ENCODE results near the gene SPATA6.

Gene SPATA6

DNA sequence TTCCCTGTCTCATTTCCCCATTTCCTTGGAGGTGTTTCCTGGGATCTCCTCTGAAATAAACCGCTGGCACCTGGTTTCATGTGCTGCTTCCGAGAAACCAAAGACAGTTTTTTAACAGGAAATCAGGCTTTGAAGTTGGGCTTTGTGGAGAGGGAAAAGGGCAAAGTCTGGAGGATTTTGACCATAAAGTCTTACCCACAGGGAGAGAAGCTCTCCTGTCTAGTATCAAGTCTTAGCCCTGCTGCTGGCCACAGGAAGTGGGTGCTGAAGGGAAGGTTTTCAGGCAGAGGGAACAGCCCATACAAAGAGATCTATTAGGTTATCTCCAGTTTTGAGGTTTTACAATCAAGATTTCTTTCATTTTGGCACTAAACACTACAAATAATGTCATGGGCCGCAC, 220.2 kb downstream of the SPATA6 start:
- DNase-seq (ENCODE audit: low read depth), result no peak

- DNase-seq (ENCODE audit: low read depth), result no peak
These were observed 220.7 kb downstream of the SPATA6 start for GRCh38 chr1:48251323-48251722.

GRCh38 chr1:48250572-48250971, 221.4 kb downstream of the SPATA6 start:
- no peak for DNase-seq (ENCODE audit: low read depth)

- no peak for DNase-seq (ENCODE audit: low read depth)
These were observed 222.1 kb downstream of the SPATA6 start for GRCh38 chr1:48249868-48250267.

GRCh38 chr1:48248356-48248755, 223.6 kb downstream of the SPATA6 start:
- no peak for DNase-seq (ENCODE audit: low read depth)

- DNase-seq (ENCODE audit: low read depth), result no peak
These were observed 225.3 kb downstream of the SPATA6 start for GRCh38 chr1:48246727-48247126.

All from HS-27A (cell line).